ENCODE data around the gene FBXO3. TPM values are rescaled to one million over a fixed set of nuclear protein-coding genes. Genes with fewer than 3 reads are reported as not detected.

The FBXO3 gene
- total and polyA plus RNA-seq, 2 of the 8 experiments (the other 6 are each of a cell fraction or from before 2014, with no cell fraction given): 15.9 to 25.7 TPM

DNA sequence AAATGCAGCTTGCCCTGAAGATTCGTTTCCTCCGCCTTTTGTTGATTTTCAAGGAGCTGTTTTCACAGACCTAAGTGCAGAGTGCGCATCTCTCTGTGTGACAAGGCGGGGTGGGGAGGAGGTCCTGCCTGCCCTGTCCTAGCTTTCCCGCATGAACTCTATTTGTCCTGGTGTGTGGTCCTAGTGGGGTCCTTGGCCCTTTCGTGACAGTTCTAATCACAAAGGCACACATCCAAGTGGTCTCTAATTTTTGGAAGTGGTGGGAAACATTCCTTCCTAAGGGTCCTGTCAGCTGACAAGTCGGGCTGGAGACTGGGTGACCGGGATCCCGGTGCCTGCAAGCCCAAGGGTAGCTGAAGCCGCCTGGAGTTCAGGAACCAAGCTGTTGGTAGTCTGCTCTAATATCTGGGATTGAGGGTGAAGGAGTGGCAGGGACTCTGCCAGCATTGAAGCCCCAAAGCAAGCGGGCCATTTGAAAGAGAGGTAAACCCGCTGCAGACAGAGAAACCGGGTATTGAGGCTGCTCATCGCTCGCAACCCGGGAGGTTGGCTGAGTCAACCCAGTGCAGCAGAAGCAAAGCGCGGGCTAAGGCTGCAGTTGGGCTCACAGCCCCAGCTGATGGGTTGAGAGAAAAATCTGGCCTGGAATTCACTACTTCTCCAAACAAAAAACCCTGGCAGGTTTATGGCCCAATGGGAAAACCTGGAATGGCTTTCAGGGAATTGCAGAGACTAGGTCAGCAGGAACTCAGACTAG lies 28.1 kb upstream of the FBXO3 start (continued):
- TF ChIP-seq, protein P1, sequence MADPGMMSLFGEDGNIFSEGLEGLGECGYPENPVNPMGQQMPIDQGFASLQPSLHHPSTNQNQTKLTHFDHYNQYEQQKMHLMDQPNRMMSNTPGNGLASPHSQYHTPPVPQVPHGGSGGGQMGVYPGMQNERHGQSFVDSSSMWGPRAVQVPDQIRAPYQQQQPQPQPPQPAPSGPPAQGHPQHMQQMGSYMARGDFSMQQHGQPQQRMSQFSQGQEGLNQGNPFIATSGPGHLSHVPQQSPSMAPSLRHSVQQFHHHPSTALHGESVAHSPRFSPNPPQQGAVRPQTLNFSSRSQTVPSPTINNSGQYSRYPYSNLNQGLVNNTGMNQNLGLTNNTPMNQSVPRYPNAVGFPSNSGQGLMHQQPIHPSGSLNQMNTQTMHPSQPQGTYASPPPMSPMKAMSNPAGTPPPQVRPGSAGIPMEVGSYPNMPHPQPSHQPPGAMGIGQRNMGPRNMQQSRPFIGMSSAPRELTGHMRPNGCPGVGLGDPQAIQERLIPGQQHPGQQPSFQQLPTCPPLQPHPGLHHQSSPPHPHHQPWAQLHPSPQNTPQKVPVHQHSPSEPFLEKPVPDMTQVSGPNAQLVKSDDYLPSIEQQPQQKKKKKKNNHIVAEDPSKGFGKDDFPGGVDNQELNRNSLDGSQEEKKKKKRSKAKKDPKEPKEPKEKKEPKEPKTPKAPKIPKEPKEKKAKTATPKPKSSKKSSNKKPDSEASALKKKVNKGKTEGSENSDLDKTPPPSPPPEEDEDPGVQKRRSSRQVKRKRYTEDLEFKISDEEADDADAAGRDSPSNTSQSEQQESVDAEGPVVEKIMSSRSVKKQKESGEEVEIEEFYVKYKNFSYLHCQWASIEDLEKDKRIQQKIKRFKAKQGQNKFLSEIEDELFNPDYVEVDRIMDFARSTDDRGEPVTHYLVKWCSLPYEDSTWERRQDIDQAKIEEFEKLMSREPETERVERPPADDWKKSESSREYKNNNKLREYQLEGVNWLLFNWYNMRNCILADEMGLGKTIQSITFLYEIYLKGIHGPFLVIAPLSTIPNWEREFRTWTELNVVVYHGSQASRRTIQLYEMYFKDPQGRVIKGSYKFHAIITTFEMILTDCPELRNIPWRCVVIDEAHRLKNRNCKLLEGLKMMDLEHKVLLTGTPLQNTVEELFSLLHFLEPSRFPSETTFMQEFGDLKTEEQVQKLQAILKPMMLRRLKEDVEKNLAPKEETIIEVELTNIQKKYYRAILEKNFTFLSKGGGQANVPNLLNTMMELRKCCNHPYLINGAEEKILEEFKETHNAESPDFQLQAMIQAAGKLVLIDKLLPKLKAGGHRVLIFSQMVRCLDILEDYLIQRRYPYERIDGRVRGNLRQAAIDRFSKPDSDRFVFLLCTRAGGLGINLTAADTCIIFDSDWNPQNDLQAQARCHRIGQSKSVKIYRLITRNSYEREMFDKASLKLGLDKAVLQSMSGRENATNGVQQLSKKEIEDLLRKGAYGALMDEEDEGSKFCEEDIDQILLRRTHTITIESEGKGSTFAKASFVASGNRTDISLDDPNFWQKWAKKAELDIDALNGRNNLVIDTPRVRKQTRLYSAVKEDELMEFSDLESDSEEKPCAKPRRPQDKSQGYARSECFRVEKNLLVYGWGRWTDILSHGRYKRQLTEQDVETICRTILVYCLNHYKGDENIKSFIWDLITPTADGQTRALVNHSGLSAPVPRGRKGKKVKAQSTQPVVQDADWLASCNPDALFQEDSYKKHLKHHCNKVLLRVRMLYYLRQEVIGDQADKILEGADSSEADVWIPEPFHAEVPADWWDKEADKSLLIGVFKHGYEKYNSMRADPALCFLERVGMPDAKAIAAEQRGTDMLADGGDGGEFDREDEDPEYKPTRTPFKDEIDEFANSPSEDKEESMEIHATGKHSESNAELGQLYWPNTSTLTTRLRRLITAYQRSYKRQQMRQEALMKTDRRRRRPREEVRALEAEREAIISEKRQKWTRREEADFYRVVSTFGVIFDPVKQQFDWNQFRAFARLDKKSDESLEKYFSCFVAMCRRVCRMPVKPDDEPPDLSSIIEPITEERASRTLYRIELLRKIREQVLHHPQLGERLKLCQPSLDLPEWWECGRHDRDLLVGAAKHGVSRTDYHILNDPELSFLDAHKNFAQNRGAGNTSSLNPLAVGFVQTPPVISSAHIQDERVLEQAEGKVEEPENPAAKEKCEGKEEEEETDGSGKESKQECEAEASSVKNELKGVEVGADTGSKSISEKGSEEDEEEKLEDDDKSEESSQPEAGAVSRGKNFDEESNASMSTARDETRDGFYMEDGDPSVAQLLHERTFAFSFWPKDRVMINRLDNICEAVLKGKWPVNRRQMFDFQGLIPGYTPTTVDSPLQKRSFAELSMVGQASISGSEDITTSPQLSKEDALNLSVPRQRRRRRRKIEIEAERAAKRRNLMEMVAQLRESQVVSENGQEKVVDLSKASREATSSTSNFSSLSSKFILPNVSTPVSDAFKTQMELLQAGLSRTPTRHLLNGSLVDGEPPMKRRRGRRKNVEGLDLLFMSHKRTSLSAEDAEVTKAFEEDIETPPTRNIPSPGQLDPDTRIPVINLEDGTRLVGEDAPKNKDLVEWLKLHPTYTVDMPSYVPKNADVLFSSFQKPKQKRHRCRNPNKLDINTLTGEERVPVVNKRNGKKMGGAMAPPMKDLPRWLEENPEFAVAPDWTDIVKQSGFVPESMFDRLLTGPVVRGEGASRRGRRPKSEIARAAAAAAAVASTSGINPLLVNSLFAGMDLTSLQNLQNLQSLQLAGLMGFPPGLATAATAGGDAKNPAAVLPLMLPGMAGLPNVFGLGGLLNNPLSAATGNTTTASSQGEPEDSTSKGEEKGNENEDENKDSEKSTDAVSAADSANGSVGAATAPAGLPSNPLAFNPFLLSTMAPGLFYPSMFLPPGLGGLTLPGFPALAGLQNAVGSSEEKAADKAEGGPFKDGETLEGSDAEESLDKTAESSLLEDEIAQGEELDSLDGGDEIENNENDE (IDR thresholded peaks at IDR 0.05; ENCODE audit: insufficient replicate concordance, low read length): peak; percentile 72
- TF ChIP-seq TAF7 (optimal IDR thresholded peaks at IDR 0.05; ENCODE audit: borderline replicate concordance, low read depth, low read length): peak; percentile 52
- TF ChIP-seq GABPA (IDR thresholded peaks at IDR 0.05; ENCODE audit: borderline replicate concordance, insufficient read depth, low read length): no peak; the same call in 1 of the 2 replicates
- peak; percentile 33; the same call in 1 of the 2 replicates for TF ChIP-seq BACH1 (IDR thresholded peaks at IDR 0.05; ENCODE audit: low read length)
- peak; percentile 87 for TF ChIP-seq YY1 (IDR thresholded peaks at IDR 0.05; ENCODE audit: low read depth, low read length)
- peak; percentile 42 for TF ChIP-seq NANOG (IDR thresholded peaks at IDR 0.05; ENCODE audit: insufficient read depth, low read depth, low read length, poor library complexity, severe bottlenecking)
- TF ChIP-seq KDM5A (IDR thresholded peaks at IDR 0.05; ENCODE audit: low read length): no peak
- TF ChIP-seq CREB1 (IDR thresholded peaks at IDR 0.05): peak; percentile 53; the same call in 1 of the 2 replicates
- TF ChIP-seq KDM4A (IDR thresholded peaks at IDR 0.05; ENCODE audit: low read depth, low read length, severe bottlenecking): peak; percentile 60

Measured in H1 (cell line).